Stimulated activated CD4-positive, alpha-beta T cell treated with anti-CD3 and anti-CD28 coated beads, Interleukin-1b, Interleukin-23, amount 100 ng/mL, for 24 hours (primary cell): ENCODE data around the gene ATCAY.
"Not testable (repeated sequence)": the region's sequence is repeated elsewhere in the genome, so short reads cannot be mapped to it uniquely, and the experiment has no call there.

Experiments
- DNase-seq, 4 experiments: peaks; one replicate each; pipeline ENCODE4 v3.0.0-alpha.2; 2020; ENCODE audit warnings: low read depth in 4 of 4, low spot score in 1 of 4

ATCAY gene

DNA sequence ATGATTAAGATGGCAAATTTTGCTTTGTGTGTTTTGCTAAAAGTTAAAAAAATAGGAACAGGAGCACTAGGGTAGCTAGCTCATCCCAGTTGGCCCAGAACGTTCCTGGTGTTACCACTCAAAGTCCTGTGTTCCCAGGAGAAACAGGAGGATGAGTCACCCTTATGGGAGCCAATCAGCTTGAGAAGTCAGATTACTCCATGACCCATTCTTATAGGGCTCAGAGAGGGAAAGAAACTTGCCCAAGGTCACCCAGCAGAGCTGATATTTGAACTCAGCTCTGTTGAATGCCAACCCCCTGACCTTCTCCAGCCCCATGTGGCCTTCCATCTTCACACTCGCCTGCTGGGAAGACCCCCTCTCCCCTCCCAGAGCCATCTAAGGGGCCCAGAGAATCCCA, 65.4 kb downstream of the ATCAY start:
- no peak for DNase-seq

GRCh38 chr19:3947316-3947933, 66.9 kb downstream of the ATCAY start:
- DNase-seq: not testable (repeated sequence)

GRCh38 chr19:3949294-3949693, 68.8 kb downstream of the ATCAY start:
- no peak for DNase-seq

- no peak for DNase-seq
Observed at GRCh38 chr19:3949997-3950859, 69.7 kb downstream of the ATCAY start.

GRCh38 chr19:3950871-3951861, 70.7 kb downstream of the ATCAY start:
- DNase-seq: no peak

GRCh38 chr19:3952755-3953276, 72.3 kb downstream of the ATCAY start:
- not testable (repeated sequence) for DNase-seq

DNA sequence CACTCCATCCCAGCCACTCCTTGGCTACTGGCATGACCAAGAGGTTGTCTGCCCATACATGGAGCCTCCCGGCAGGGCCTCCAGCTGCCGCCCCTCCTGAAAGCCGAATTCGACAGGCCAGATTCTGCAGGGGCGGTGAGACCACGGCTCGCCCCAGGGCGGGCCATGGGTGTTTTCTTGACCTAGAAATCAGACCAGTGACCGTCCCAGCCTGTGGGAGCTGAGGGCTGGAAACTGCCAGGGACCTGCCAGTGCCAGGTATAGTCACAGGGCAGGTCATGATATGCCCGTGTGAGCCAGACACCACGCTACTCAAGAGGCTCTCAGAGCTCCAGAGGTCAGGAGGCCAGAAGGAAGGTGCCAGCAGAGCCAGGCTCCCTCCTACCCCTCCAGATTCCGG, 73.6 kb downstream of the ATCAY start:
- no peak for DNase-seq

- not testable (repeated sequence) for DNase-seq
Observed at GRCh38 chr19:3955276-3955675, 74.8 kb downstream of the ATCAY start.

DNA sequence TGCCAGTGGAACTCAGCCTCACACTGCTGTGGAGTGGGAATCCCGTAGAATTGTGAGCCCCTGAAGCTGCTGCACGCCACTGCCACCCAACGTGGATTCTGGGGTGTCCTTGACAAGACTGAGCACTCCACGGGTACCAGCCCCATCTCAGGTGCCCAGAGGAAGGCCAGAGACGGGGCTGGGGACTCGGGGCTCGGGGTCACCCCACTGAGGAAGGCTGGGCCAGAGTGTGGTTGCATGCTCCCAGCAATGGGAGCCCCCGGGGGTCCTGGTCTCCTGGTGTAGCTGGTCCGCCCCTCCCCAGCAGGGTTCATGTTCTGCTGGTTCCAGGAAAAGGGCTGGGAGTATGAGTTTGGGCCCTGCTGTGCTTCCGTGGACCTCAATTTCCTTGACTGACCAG, 75.2 kb downstream of the ATCAY start:
- DNase-seq: no peak

- no peak for DNase-seq
Observed at GRCh38 chr19:3958836-3959765, 78.6 kb downstream of the ATCAY start.

DNA sequence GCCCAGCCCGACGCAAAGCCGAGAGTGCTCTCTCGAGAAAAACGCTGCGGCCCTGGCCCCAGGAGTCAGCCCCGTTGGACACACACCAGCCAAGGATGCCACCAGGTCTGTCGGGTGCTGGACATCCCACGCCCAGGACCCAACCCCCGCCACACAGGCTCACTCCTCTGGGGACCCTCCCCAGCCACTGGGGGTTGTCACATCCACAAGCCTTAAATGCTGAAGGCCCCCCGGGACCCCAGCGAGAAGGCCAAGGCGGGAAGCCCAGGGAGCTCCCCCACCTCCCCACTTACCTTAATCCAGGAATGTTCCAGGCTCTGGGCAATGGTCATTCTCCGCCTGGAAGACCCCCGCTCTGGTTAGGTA, 79.3 kb downstream of the ATCAY start:
- no peak for DNase-seq

DNA sequence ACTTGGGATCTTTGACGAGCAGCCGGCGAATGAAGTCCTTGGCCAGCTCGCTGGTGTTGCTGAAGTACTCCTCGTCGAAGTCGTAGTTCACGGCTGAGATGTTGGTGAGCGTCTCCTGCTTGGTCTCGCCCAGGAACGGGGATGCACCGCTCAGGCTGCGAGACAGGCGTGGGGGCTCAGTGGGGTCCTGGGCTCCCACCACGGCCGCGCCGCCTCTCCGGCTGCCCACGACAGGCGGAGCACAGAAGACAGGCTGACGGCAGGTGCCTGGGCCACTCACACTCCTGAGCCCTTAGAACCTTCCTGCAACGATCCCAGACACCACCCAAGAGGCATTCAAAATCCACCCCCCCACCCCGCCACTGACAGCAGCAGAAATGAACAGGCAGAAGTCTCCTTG, 80.5 kb downstream of the ATCAY start:
- no peak for DNase-seq

GRCh38 chr19:3963458-3964255, 83.2 kb downstream of the ATCAY start:
- no peak for DNase-seq

- no peak for DNase-seq
Observed at GRCh38 chr19:3964256-3965194, 84.0 kb downstream of the ATCAY start.

DNA sequence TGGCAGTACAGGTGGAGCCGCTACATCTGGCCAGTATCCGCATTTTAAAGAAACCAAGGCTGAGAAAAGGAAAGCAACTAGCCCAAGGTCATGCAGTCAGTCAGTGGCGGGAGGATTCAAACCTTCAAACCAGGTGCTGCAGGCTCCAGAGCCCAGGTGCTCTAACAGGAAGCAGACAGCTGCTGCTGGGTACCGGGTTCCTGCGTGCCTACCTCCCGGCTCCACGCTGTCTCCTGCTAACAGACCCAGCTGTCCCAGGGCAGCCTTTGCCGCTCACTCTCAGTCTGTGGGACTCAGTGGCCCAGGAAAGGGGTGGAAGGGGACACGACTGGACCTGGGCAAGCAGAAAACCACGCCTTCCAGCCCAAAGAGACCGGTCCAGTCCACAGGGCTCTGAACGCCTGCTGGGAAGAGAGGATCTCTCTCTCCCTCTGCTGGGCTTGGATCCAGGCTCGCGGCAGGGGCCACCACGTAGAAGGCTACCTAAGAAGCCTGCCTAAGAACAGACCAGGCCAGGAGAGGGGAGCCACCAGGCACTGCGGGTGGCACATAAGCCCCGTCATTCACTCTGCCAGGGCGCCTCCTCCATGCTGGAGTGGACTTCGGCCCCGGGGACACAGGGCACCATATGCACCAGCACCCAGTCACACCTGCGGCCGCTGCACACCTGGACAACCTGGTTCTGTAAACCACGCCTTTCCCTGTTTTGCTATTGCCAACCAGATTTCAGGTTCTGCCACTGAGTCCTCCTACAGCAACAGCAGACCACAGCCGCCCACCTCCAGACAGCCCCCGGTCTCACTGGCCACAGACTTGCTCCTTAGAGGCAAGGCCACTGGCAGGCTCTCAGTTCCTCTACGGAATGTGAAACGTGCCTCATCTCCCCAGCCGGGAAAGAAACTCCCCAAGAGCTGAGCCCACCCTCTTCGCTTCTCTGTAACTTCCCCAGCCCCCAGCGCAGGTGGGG, 85.8 kb downstream of the ATCAY start:
- no peak for DNase-seq

DNA sequence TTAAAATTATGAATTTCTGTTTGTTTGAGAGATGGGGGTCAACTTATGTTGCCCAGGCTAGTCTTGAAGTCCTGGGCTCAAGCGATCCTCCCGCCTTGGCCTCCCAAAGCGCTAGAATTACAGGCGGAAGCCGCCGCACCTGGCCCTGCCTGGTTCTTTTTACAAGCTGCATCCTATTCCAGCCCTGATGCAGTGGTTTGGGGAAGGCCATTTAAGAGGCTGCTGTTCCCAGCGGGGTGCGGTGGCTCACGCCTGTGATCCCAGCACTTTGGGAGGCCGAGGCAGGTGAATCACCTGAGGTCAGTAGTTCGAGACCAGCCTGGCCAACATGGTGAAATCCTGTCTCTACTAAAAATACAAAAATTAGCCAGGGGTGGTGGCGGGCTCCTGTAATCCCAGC, 87.5 kb downstream of the ATCAY start:
- DNase-seq: not testable (repeated sequence)
